ENCODE results near the gene TNFRSF19. TPM values are rescaled to one million over a fixed set of nuclear protein-coding genes. Genes with fewer than 3 reads are reported as not detected.

TNFRSF19 gene
- total RNA-seq, 2 experiments from 2014 or later: 0.12 to 0.28 TPM

DNA sequence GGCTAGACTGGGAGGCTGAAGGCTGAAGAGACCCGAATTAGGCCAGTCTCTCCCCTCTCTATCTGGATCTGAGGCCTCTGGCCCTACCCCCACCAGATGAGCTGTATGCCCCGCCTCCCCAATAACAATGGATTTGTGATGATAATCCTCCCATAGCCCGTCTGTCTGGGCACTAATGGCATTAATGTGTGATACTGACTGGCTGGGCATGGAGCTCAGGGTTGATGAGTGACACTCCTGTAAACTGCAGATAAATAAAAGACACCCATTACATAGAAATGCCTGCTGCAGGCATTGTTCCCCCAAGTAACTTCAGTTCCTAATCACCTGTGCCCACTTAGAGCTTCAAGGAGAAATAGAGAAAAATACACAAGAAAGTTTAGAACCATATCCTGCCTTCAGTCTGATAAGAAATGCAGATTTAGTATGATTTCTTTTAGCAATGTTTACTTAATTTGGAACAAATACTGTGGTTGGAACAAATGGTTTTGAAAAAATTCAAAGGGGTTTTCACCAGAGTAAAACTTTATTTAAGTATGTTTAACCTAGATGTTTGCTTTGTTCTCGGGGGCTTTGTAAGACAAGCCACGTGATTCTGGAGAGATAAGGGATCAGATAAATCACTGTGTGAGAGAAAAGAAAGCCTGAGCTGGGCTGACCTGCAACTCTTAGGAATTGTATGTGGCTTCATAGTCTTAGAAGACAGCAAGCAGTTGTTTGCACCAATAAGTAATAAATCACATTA, 60.3 kb downstream of the TNFRSF19 start:
- H3K36me3 Mint-ChIP-seq: no peaks in the 10 kb centered on the region
- no peak overlapping the region for H3K27ac Mint-ChIP-seq
- peaks cover 21% of the 10 kb centered on the region for H3K27me3 Mint-ChIP-seq
- H3K4me1 Mint-ChIP-seq: no peaks in the 10 kb centered on the region
- CTCF ChIA-PET: no interaction called here
- H3K9me3 Mint-ChIP-seq (ENCODE audit: low read depth): no peaks in the 10 kb centered on the region
- DNase-seq (no peak), ATAC-seq (no peak)
- H3K4me3 Mint-ChIP-seq: no peak overlapping the region

DNA sequence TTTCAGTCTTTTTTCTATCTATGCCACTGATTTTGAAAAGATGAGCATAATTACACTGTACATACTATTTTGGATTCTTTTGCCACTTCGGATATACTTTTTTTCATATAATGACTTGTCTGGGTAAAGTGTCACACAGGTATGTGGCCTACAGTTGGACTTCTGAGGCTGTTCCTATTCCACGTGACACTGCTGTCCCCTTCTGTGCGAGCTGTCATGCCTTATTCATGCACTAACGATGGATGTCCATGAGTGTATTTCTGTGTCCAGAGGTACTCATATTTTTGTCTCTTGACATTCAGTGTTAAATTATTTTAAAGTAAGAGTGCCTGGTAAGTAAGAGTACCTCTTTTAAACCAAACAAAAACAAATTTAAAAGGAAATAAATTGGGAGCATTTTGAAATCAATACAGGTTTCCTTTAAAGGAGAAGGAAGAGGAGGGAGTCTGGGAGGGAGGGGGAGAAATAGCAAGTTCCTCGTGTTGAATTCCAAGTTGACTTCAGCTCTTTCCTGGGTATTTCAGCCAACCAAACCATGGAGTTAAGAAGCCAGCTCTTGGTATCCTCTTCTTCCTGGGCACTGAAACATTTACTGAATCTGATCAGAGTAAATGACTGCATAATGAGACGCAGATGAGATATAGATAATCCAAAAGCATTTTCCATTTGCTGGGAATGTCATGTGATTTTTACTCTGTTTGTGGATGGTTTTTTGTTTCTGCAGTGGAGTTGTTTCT, 61.3 kb downstream of the TNFRSF19 start:
- ATAC-seq (no peak), DNase-seq (no peak)
- CTCF ChIA-PET: no interaction called here
- Mint-ChIP-seq H3K27ac (no peak overlapping the region), H3K27me3 (peaks cover 19% of the 10 kb centered on the region), H3K36me3 (no peaks in the 10 kb centered on the region), H3K9me3 (ENCODE audit: low read depth) (no peaks in the 10 kb centered on the region), H3K4me3 (no peak overlapping the region), H3K4me1 (no peaks in the 10 kb centered on the region)

DNA sequence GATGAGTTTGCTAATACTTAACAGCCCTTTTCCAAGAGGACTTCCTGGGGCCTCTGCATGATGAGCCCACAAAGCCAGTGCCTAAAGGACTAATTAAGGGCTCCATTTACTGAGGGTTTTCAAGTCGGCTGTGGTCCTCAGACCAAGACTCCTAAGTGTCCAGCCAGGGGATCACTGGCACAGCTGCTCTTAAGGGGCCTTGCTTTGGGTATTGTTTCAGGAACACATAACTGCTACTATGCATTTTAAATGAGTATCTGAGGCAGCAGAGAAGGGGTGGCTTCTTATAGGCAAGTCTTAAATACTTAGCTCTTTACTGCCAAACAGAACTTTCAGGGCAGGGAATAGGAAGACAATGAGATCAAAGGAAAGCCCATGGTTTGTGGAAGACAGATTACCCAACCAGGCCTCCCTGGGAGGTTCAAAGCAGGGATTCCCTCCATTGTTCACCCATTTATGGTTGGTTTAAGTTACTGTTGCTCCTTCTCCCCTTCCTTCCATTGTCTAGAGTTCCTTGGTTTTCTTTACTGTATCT, 61.9 kb downstream of the TNFRSF19 start:
- DNase-seq: no peak
- CTCF ChIA-PET: no interaction called here
- Mint-ChIP-seq H3K9me3 (ENCODE audit: low read depth) (no peaks in the 10 kb centered on the region), H3K4me3 (no peak overlapping the region), H3K4me1 (no peaks in the 10 kb centered on the region), H3K36me3 (no peaks in the 10 kb centered on the region), H3K27ac (no peak overlapping the region), H3K27me3 (peaks cover 15% of the 10 kb centered on the region)
- no peak for ATAC-seq

DNA sequence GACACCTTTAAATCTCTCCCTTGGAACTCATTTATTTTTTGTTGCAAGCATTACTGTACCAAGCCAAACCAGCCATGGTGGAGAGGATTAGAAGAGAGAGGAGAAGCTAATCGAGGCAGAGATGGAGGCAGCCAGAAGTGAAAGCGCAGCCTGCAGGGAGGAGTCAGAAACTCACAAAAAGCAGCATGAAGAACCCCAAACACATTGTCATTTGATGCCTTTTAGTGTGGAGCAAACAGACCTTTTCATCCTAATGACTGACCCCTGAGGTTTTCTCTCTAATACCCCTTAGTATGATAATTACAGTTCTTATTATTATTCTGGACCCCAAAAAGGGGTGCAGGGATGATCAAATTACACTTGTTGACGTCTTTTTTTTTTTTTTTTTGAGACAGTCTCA, 62.5 kb downstream of the TNFRSF19 start:
- CTCF ChIA-PET: no interaction called here
- Mint-ChIP-seq H3K9me3 (ENCODE audit: low read depth) (no peaks in the 10 kb centered on the region), H3K36me3 (no peaks in the 10 kb centered on the region), H3K27me3 (peaks cover 12% of the 10 kb centered on the region), H3K4me1 (no peaks in the 10 kb centered on the region), H3K4me3 (no peak overlapping the region), H3K27ac (no peak overlapping the region)
- DNase-seq (no peak), ATAC-seq (no peak)

DNA sequence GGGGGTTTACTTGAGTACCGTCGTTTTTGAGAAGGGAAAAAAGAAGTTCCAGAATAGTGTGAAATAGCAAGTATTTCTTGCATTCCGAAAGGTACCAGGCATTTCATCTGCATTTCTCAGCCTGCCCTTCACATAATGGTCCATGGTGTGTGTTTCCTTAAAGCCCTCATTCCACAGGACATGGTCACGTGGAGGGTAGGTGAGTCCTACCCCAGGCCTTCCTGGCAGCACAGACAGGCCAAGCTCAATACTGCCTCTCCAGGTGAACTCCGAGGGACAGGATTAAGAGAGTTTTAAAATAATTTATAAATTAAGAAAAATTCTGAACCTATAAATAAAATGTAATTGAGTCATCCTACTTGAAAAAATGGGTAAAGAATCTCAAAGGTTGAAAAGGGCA, 64.7 kb downstream of the TNFRSF19 start:
- CTCF ChIA-PET: no interaction called here
- H3K27me3 Mint-ChIP-seq: peaks cover 5% of the 10 kb centered on the region
- ATAC-seq (no peak), DNase-seq (no peak)
- no peaks in the 10 kb centered on the region for H3K4me1 Mint-ChIP-seq
- no peak overlapping the region for H3K4me3 Mint-ChIP-seq
- no peaks in the 10 kb centered on the region for H3K36me3 Mint-ChIP-seq
- H3K27ac Mint-ChIP-seq: no peak overlapping the region
- H3K9me3 Mint-ChIP-seq (ENCODE audit: low read depth): no peaks in the 10 kb centered on the region

DNA sequence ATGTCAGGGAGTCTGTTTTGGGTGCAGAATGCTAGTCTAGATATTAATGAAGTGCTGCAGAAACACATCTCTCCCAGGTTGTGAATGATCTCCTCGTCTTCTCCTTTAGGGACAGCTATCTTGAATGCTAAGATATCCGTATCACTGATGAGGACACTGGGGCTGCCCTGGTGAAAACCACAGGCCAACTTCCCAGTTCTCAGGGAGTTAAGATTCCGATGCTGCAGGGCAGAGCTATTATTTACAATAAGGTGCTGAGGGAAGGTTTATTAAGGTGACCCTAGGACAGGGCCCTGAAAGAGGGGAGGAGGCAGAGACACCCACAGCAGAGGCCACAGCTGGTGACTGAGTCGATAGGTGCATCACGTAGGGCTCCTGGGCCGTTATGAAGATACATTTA, 66.1 kb downstream of the TNFRSF19 start:
- Mint-ChIP-seq H3K36me3 (no peaks in the 10 kb centered on the region), H3K4me1 (no peaks in the 10 kb centered on the region), H3K27ac (no peak overlapping the region), H3K9me3 (ENCODE audit: low read depth) (no peaks in the 10 kb centered on the region), H3K4me3 (no peak overlapping the region), H3K27me3 (peaks cover 5% of the 10 kb centered on the region)
- DNase-seq (no peak), ATAC-seq (no peak)
- CTCF ChIA-PET: no interaction called here

DNA sequence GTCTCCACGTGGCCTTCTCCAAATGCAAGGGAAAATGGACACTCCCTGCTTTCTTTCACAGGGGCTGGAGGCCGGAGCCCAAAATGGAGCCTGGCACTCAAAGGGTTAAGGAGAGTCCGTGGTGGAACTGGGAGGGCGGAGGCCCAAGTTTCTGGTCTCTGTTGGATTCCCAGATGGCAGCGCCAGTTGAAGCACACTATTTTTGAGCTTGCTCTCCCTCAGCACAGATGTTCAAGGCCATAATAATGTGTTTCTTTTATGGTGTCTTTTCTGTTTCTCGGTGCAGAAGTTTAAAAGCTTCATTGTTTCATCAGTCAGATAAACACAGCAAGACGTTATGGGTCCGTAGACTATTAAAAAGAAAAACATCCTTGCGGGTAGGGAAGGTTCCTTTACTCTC, 67.6 kb downstream of the TNFRSF19 start:
- Mint-ChIP-seq H3K27me3 (peaks cover 5% of the 10 kb centered on the region), H3K9me3 (ENCODE audit: low read depth) (no peaks in the 10 kb centered on the region), H3K27ac (no peak overlapping the region), H3K4me3 (no peak overlapping the region), H3K36me3 (no peaks in the 10 kb centered on the region), H3K4me1 (no peaks in the 10 kb centered on the region)
- no peak for ATAC-seq
- CTCF ChIA-PET: no interaction called here
- no peak for DNase-seq

DNA sequence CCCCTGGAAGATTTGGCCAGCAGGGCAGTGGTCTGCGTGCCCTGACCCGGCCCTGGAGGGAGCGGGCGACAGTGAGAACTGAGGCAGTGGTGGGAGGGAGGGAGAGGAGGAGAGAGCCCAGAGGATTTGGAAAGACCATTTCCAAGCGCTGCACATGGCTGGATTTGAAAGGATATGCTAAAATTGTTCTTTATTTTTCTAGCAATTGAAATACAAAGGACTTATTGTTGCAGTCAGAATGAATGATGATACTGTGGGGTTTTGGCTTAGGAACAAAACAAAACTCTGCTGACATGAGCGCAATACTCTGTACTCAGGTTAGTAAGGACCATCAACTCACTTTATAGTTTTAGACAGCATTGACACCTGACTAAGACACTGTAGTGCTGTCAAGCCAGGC, 69.5 kb downstream of the TNFRSF19 start:
- ATAC-seq (no peak), DNase-seq (no peak)
- H3K9me3 Mint-ChIP-seq (ENCODE audit: low read depth): no peaks in the 10 kb centered on the region
- H3K4me3 Mint-ChIP-seq: no peak overlapping the region
- H3K36me3 Mint-ChIP-seq: no peaks in the 10 kb centered on the region
- CTCF ChIA-PET: no interaction called here
- no peak overlapping the region for H3K27ac Mint-ChIP-seq
- peaks cover 7% of the 10 kb centered on the region for H3K27me3 Mint-ChIP-seq
- no peaks in the 10 kb centered on the region for H3K4me1 Mint-ChIP-seq

DNA sequence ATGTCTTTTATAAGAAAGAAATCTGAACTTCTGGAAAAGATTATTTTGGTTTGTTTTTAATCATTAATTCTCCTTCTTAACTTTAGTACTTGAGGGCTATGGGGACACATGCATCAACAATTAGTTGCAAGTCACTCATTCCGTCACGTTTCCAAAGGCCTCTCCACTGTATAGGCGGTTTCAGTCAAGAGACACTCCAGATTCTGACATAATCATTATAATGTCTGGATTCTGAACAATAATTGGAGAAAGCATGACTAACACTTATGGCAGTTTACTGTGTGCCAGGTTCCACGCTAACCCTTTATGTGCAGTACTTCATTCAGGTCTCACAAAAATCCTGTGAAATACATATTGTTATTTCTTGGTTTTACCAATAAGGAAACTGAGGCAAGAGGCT, 71.9 kb downstream of the TNFRSF19 start:
- H3K4me1 Mint-ChIP-seq: no peaks in the 10 kb centered on the region
- ATAC-seq: no peak
- no peaks in the 10 kb centered on the region for H3K9me3 Mint-ChIP-seq (ENCODE audit: low read depth)
- no peak overlapping the region for H3K4me3 Mint-ChIP-seq
- H3K36me3 Mint-ChIP-seq: no peaks in the 10 kb centered on the region
- H3K27me3 Mint-ChIP-seq: peaks cover 17% of the 10 kb centered on the region
- H3K27ac Mint-ChIP-seq: no peak overlapping the region
- CTCF ChIA-PET: no interaction called here
- no peak for DNase-seq

DNA sequence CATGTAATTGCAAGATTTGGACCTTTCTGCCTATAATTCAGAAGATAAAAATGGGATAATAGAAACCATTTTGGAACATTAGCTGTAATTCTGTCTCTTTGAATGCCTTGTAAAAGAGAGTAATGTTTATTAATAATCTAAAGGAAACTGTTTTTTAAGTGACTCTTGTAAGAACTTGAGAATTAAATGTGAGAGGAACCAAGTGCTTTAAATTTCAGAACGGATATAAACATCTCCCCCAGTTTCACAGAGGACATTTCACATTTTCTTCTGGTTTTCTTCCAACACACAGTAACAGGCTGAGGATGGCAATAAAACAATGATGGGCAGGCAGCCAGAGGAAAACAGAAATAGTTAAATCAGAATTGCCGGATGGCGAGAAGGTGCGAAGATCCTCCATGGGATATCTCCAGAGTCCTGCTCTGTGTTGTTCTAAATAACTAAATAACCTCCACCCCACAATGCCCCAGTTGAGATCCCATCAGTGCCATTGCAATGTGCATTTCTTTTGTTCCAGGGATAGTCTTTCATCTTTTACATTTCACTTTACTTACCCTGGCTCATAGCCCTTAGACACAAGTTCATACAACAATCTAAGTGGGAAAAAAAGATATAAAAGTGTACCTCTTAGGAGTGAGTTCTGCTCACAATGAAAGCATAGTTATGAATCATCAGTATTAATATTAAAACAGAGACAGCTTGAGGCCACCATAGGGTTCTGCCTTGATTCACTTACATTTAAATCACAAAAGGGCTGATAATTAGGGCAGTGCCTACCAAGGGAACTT, 73.3 kb downstream of the TNFRSF19 start:
- H3K27me3 Mint-ChIP-seq: peaks cover 28% of the 10 kb centered on the region
- no peak for ATAC-seq
- no peak overlapping the region for H3K27ac Mint-ChIP-seq
- CTCF ChIA-PET: no interaction called here
- no peaks in the 10 kb centered on the region for H3K4me1 Mint-ChIP-seq
- H3K36me3 Mint-ChIP-seq: no peaks in the 10 kb centered on the region
- no peak overlapping the region for H3K4me3 Mint-ChIP-seq
- H3K9me3 Mint-ChIP-seq (ENCODE audit: low read depth): no peaks in the 10 kb centered on the region
- no peak for DNase-seq

DNA sequence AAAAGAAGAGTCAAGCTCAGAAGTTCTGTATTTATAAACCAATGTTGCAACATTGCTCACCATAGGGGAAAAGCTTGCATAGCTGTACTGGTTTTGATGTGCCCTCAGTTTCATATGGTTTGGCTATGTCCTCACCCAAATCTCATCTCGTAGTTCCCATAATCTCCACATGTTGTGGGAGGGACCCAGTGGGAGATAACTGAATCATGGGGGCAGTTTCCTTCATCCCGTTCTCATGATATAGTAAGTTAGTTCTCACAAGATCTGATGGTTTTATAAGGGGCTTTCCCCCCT, 73.9 kb downstream of the TNFRSF19 start:
- Mint-ChIP-seq H3K4me3 (no peak overlapping the region), H3K36me3 (no peaks in the 10 kb centered on the region), H3K9me3 (ENCODE audit: low read depth) (no peaks in the 10 kb centered on the region), H3K27ac (no peak overlapping the region), H3K4me1 (no peaks in the 10 kb centered on the region), H3K27me3 (peaks cover 33% of the 10 kb centered on the region)
- DNase-seq: no peak
- CTCF ChIA-PET: no interaction called here
- no peak for ATAC-seq

DNA sequence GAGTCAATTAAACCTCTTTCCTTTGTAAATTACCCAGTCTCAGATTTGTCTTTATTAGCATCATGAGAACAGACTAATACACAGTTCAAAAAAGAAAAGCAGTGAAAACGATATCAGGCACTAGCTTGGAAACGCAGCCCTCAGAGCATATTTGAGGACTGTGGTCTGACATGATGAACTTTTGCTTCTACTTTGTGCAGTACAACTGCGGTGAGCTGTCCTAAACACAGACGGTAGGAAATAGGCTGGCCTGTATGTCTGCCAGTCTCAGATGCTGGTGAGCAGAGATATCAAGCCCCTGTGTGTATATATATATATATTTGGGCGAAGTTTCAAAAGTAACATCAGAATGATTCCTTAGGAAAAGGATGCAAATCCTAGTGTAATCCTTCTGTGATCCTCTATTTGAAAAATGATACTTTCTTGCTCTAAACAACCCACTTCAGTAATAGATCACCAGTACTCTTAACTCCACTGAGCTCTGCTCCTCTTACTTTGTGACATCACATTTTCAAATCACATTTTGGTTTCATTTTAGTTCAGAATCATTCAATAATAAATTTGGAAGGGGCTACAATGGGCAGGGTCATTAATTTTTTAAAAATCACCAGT, 74.4 kb downstream of the TNFRSF19 start:
- no peak overlapping the region for H3K4me3 Mint-ChIP-seq
- H3K36me3 Mint-ChIP-seq: no peaks in the 10 kb centered on the region
- no peak for ATAC-seq
- CTCF ChIA-PET: no interaction called here
- no peak overlapping the region for H3K27ac Mint-ChIP-seq
- H3K27me3 Mint-ChIP-seq: peaks cover 37% of the 10 kb centered on the region
- no peaks in the 10 kb centered on the region for H3K9me3 Mint-ChIP-seq (ENCODE audit: low read depth)
- H3K4me1 Mint-ChIP-seq: no peaks in the 10 kb centered on the region
- no peak for DNase-seq

DNA sequence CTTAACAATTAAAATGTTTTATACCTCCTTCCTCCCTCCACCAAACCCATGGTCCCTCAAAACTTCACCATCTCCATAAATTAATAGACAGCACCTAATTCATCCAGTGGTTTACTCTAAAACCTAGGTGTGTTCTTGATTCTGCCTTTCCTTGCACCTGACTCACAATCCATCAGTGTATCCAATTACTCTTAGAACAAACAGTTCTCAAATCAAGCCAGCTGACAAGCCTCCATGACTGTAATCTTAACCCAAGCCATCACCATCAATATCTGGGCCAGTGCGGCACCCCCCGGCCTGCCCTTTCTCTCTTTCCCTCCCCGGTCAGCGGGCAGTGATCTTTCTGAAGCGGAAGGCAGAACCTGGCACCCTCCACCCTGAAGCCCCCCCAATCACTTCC, 75.6 kb downstream of the TNFRSF19 start:
- Mint-ChIP-seq H3K4me1 (no peaks in the 10 kb centered on the region), H3K36me3 (no peaks in the 10 kb centered on the region), H3K4me3 (no peak overlapping the region), H3K9me3 (ENCODE audit: low read depth) (no peaks in the 10 kb centered on the region), H3K27me3 (peaks cover 45% of the 10 kb centered on the region), H3K27ac (no peak overlapping the region)
- CTCF ChIA-PET: no interaction called here
- DNase-seq (no peak), ATAC-seq (no peak)

Data from activated CD8-positive, alpha-beta memory T cell treated with anti-CD3 and anti-CD28 coated beads, Interleukin-2, amount 10 ng/mL, durations not matched to agents 7 days and 5 days (primary cell).